GM12878 (cell line): ENCODE measurements around the gene COL7A1. TPM values are rescaled to one million over a fixed set of nuclear protein-coding genes. Genes with fewer than 3 reads are reported as not detected.

ENCODE experiments used
- ATAC-seq: fragments of 200-7000 bp; cut with Tn5 transposase; 3 replicates; pipeline ENCODE4 v1.9.1; 2020; ENCODE audit warnings: mild to moderate bottlenecking, moderate library complexity
- BruUV-seq: library from RNA; stranded (reverse); fragments of 400-500 nt; replicated peaks from 2 replicates; lab custom pipeline; 2021; lab: Mats Ljungman, UMichigan
- CTCF ChIA-PET: fragments of 300-600 bp; sonication (Branson Sonifier 250); formaldehyde crosslinking; extraction: SDS; loops from one replicate; lab custom pipeline; 2021; ENCODE audit warnings: inconsistent platforms; lab: Yijun Ruan, JAX
- POLR2A ChIA-PET: fragments of 350-600 bp; formaldehyde crosslinking; extraction: SDS; loops from one replicate; lab custom pipeline; 2021; ENCODE audit warnings: inconsistent platforms; lab: Charles Lee
- RAD21 ChIA-PET: fragments of 300-600 bp; sonication (Branson Sonifier 250); formaldehyde crosslinking; loops from one replicate; lab custom pipeline; 2023; ENCODE audit warnings: antibody characterized with exemption; ENCODE audit not compliant: unreplicated experiment; lab: Charles Lee
- SMC1A ChIA-PET: fragments of 300-600 bp; sonication (Branson Sonifier 250); formaldehyde crosslinking; loops from one replicate; lab custom pipeline; 2023; ENCODE audit not compliant: unreplicated experiment, uncharacterized antibody; lab: Charles Lee
- DNase-seq: peaks from one replicate; pipeline ENCODE4 v3.0.0-alpha.2; 2011; ENCODE audit warnings: low read depth, low spot score
- FAIRE-seq: peaks from 3 replicates; lab custom pipeline; 2011; peaks lifted over from hg19 to GRCh38; lab: Jason Lieb, UNC
- H2AFZ ChIP-seq: 2 replicates; pipeline ENCODE4 v1.6.0; 2011; ENCODE audit warnings: low read depth, low read length, control low read depth; ENCODE audit not compliant: control insufficient read depth
- H3K27ac ChIP-seq: 2 replicates; pipeline ENCODE4 v1.5.1; 2011; ENCODE audit warnings: control low read depth; ENCODE audit not compliant: control insufficient read depth, insufficient read depth
- H3K27me3 ChIP-seq, 2 experiments: replicated peaks in 1 of 2; 2 replicates each; pipeline versions ENCODE4 v1.6.0 to v1.6.1; 2011; ENCODE audit warnings: low read length in 1 of 2; ENCODE audit not compliant: control insufficient read depth in 2 of 2, insufficient read depth in 2 of 2
- H3K36me3 ChIP-seq, 2 experiments: 2 replicates each; pipeline ENCODE4 v1.5.1; 2011; ENCODE audit warnings: low read length in 1 of 2; ENCODE audit not compliant: control insufficient read depth in 2 of 2, insufficient read depth in 2 of 2
- H3K4me1 ChIP-seq: 2 replicates; pipeline ENCODE4 v1.6.1; 2011; ENCODE audit warnings: mild to moderate bottlenecking, low read length, moderate library complexity, mixed read lengths; ENCODE audit not compliant: control insufficient read depth, insufficient read depth
- H3K4me2 ChIP-seq: 2 replicates; pipeline ENCODE4 v1.6.0; 2011; ENCODE audit warnings: control low read depth; ENCODE audit not compliant: control insufficient read depth, insufficient read depth
- H3K4me3 ChIP-seq: fragments of 200-600 bp; sonication (generic); 2 replicates; pipeline ENCODE4 v1.5.1; 2016
- H3K79me2 ChIP-seq: 2 replicates; pipeline ENCODE4 v1.6.0; 2011; ENCODE audit warnings: low read length; ENCODE audit not compliant: control insufficient read depth, insufficient read depth
- H3K9ac ChIP-seq: 2 replicates; pipeline ENCODE4 v1.8.0; 2011; ENCODE audit warnings: low read length, control low read depth, mixed read lengths; ENCODE audit not compliant: control insufficient read depth, insufficient read depth
- H3K9me3 ChIP-seq: replicated peaks from 3 replicates; pipeline ENCODE4 v1.5.1; 2011; ENCODE audit warnings: mild to moderate bottlenecking, low read length; ENCODE audit not compliant: control insufficient read depth, insufficient read depth
- H4K20me1 ChIP-seq: 2 replicates; pipeline ENCODE4 v1.6.0; 2011; ENCODE audit not compliant: control insufficient read depth, insufficient read depth
- NR2C2 ChIP-seq: IDR thresholded peaks from 2 replicates; pipeline ENCODE4 v1.6.1; 2011; ENCODE audit warnings: borderline replicate concordance, low read depth; ENCODE audit not compliant: control insufficient read depth, insufficient read length
- ZNF274 ChIP-seq: IDR thresholded peaks from one replicate; pipeline ENCODE4 v1.8.0; 2011; ENCODE audit not compliant: insufficient read length, insufficient read depth
- ZNF622 ChIP-seq: fragments of 450-650 bp; IDR thresholded peaks from 2 replicates; pipeline ENCODE4 v1.6.1; 2017; ENCODE audit warnings: mild to moderate bottlenecking, inconsistent platforms
- WGBS: methylation state at CpG from one replicate; pipeline ENCODE4 v1.1.6; 2016; ENCODE audit warnings: low lambda C conversion rate; ENCODE audit not compliant: insufficient replicate concordance, insufficient coverage; ENCODE audit errors: missing lambda C conversion rate; 5-methylcytosine and 5-hydroxymethylcytosine counted together
- in situ Hi-C: fragments of 300-500 bp; cut with MboI; formaldehyde crosslinking; loops from 9 replicates; pipeline ENCODE4 v1.14.3; 2018; ENCODE audit warnings: mixed read lengths
- intact Hi-C: fragments of 100-400 bp; cut with micrococcal nuclease; formaldehyde crosslinking; loops from one replicate; pipeline ENCODE4 v1.14.2; 2022; ENCODE audit not compliant: unreplicated experiment
- polyA plus RNA-seq, 11 experiments: library from polyadenylated mRNA; depleted of rRNA in 4 of 11; unstranded in 6 of 11; stranded (reverse) in 5 of 11; fragments of >200 nt; fragmentation: Nextera tagmentation in 4 of 11; fragmentation: Illumina TruSeq in 1 of 11; extraction: Ambion mirVana in 4 of 11; extraction: Trizol in 1 of 11; gene quantifications; 1 replicate in 1 of 11; 2 replicates in 10 of 11; pipeline versions ENCODE4 v1.2.1 to v1.2.3, GENCODE V29; 2011 to 2016; ENCODE audit warnings: inconsistent platforms in 2 of 11, missing spikeins in 2 of 11, low read depth in 1 of 11
- total RNA-seq, 4 experiments: library from RNA; depleted of rRNA in 3 of 4; stranded (reverse); fragments of >200 nt in 3 of 4; fragmentation: Illumina TruSeq in 1 of 4; extraction: Trizol in 1 of 4; gene quantifications; 2 replicates each; pipeline versions ENCODE4 v1.2.1 to v1.2.3, GENCODE V29; 2013 to 2021
- TF ChIP-seq, protein P1 (sequence below): fragments of 450-650 bp; IDR thresholded peaks from 2 replicates; pipeline ENCODE4 v1.6.1; 2016; ENCODE audit warnings: mild to moderate bottlenecking
- TF ChIP-seq, protein P2 (sequence below): IDR thresholded peaks from 2 replicates; pipeline ENCODE4 v1.6.1; 2012; ENCODE audit warnings: low read length, inconsistent platforms
- TF ChIP-seq, protein P3 (sequence below): fragments of 150-350 bp; IDR thresholded peaks from 2 replicates; pipeline ENCODE4 v1.6.1; 2014; ENCODE audit warnings: mild to moderate bottlenecking, low read depth, low read length

Gene COL7A1
- total and polyA plus RNA-seq, 10 of the 15 experiments (the other 5 are each of a cell fraction or from before 2014, with no cell fraction given): 0.01 to 1.9 (median 0.29) TPM; not detected in 1

- TF ChIP-seq NR2C2: no peak
- TF ChIP-seq, protein P1, sequence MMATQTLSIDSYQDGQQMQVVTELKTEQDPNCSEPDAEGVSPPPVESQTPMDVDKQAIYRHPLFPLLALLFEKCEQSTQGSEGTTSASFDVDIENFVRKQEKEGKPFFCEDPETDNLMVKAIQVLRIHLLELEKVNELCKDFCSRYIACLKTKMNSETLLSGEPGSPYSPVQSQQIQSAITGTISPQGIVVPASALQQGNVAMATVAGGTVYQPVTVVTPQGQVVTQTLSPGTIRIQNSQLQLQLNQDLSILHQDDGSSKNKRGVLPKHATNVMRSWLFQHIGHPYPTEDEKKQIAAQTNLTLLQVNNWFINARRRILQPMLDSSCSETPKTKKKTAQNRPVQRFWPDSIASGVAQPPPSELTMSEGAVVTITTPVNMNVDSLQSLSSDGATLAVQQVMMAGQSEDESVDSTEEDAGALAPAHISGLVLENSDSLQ: no peak
- no peak for TF ChIP-seq ZNF622
- TF ChIP-seq, all 136 proteins: peak for 0
Measured at GRCh38 chr3:48594417-48595049, 596 bp downstream of the COL7A1 start (continued).

DNA sequence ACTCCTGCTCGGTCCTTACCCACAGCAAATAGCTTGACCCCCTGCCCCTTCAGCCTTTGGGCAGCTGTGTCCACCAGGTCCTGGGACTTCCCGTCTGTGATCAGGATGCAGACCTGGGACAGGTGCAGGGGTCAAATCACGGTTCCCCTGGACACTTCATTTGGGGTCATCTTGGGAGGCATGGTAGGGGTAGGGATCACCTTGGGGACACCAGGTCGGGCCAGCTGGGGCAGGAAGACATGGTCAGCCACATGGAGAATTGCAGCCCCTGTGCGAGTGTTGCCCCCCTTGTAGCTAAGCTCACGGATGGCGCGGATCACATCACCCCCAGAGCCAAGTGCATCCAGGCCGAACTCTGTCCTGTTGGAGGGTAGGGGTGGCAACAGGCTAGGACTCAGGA lies 1.8 kb downstream of the COL7A1 start:
- DNase-seq: no peak
- no peaks in the 10 kb centered on the region; the same call in 1 of the 2 replicates for H3K4me1 ChIP-seq
- no peak overlapping the region for H3K4me3 ChIP-seq
- WGBS: 67% methylated on average over 9 of the region's 9 CpGs
- peaks cover 0 to 9% of the 10 kb centered on the region in 2 experiments; a peak in 2 of 4 replicates for H3K27me3 ChIP-seq
- H2AFZ ChIP-seq: no peak overlapping the region
- H3K27ac ChIP-seq: no peak overlapping the region
- no peak overlapping the region for H3K9ac ChIP-seq
- ChIA-PET CTCF (no interaction called here), POLR2A (no interaction called here), RAD21 (no interaction called here), SMC1A (no interaction called here)
- FAIRE-seq: no peak
- H3K79me2 ChIP-seq: no peaks in the 10 kb centered on the region
- BruUV-seq: no TSS peak
- H3K9me3 ChIP-seq: no peaks in the 10 kb centered on the region
- H3K4me2 ChIP-seq: no peak overlapping the region
- no peaks in the 10 kb centered on the region for H4K20me1 ChIP-seq
- TF ChIP-seq, protein P2, sequence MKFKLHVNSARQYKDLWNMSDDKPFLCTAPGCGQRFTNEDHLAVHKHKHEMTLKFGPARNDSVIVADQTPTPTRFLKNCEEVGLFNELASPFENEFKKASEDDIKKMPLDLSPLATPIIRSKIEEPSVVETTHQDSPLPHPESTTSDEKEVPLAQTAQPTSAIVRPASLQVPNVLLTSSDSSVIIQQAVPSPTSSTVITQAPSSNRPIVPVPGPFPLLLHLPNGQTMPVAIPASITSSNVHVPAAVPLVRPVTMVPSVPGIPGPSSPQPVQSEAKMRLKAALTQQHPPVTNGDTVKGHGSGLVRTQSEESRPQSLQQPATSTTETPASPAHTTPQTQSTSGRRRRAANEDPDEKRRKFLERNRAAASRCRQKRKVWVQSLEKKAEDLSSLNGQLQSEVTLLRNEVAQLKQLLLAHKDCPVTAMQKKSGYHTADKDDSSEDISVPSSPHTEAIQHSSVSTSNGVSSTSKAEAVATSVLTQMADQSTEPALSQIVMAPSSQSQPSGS: no peak
- TF ChIP-seq, protein P3, sequence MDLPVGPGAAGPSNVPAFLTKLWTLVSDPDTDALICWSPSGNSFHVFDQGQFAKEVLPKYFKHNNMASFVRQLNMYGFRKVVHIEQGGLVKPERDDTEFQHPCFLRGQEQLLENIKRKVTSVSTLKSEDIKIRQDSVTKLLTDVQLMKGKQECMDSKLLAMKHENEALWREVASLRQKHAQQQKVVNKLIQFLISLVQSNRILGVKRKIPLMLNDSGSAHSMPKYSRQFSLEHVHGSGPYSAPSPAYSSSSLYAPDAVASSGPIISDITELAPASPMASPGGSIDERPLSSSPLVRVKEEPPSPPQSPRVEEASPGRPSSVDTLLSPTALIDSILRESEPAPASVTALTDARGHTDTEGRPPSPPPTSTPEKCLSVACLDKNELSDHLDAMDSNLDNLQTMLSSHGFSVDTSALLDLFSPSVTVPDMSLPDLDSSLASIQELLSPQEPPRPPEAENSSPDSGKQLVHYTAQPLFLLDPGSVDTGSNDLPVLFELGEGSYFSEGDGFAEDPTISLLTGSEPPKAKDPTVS: no peak
- TF ChIP-seq ZNF274: no peak
- H3K36me3 ChIP-seq: peaks cover 0 to 2% of the 10 kb centered on the region in 2 experiments; a peak in 2 of 4 replicates
- in situ Hi-C loops: no loop called here
- ATAC-seq: no peak
- intact Hi-C loops: no loop called here
